ENCODE measurements around the gene SLC16A8.

The SLC16A8 gene

DNA sequence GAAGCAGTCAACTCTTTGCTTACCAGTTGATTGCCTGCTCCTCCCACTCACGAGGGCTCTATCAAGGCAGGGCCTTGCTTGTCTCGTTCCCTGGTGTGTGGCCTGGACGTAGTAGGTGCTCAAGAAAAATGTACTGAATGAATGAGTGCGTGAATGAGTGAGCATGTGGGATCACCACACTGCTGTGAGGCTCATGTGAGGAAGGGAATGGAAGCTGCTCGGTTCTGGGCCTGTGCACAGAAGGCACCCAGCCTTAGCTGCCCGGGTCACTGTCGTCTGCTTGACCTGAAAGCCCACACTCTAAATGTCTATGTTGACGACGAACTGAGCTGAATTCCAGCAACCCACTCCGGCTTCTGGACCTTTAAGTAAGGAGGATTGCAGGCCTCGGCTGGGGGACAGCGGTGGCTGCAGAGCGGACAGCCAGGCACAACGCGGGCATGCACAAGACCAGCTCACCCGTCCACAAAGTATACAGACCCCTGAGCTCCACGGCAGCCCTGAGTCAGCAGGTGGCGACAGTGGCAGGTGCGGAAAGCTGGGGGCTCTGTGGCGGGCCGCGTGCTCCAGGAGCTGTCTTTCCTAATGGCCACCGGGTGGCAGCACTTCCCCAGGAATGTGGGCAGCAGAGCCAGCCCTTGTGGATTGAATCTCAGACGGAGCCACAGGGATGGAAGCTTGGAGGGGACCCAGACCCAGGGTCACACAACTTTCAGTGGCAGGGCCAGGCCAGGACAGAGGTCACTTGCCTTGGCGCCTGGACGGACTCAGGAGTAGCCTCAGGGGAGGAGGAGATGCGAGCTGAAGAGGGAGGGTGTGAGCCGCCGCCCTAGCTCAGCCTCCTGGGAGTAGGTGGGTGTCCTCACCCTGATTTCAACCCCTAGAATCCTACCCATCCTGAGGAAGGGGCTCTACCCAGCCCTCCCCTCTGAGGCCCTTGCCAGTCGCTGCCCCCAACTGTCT, 31.8 kb downstream of the SLC16A8 start:
- DNase-seq (ENCODE audit: low read depth, low spot score): no peak
- CTCF ChIA-PET: interaction anchor here (0.6 to 6.5 kb wide), 74 partner anchors 9 to 1066 kb away, joined by 3 to 79 read pairs (median 4); partner anchors contain the start of genes DMC1 and TOMM22
- POLR2A ChIA-PET: interaction anchor here (1.1 kb wide), 1 partner anchor 187 kb away, joined by 4 read pairs; no protein-coding TSS in a partner anchor

DNA sequence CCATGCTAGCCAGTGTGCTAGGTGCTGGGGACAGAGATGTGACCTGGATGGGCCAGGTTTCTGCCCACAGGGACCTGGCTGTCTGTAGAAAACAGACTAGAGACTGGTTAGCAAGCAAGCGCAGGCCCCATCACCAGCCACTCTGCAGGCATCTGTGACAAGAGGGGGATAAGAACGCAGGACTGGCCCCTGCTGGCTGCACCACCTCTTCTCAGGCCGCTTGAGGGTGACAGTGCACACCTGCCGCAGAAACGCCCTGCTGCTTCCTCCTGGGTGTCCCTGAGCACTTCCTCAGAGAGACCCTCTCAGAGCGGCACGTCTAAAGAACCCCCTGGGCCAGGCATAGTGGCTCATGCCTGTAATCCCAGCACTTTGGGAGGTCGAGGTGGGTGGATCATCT, 32.7 kb downstream of the SLC16A8 start:
- ChIA-PET POLR2A (no interaction called here), CTCF (interaction anchor here (0.8 to 6.5 kb wide), 22 partner anchors 8 to 953 kb away, joined by 3 to 79 read pairs (median 8); partner anchors contain the start of gene DMC1)
- H3K4me3 ChIP-seq (ENCODE audit: low read depth, low read length): no peak overlapping the region
- DNase-seq (ENCODE audit: low read depth, low spot score): no peak
- TF ChIP-seq, protein P1, sequence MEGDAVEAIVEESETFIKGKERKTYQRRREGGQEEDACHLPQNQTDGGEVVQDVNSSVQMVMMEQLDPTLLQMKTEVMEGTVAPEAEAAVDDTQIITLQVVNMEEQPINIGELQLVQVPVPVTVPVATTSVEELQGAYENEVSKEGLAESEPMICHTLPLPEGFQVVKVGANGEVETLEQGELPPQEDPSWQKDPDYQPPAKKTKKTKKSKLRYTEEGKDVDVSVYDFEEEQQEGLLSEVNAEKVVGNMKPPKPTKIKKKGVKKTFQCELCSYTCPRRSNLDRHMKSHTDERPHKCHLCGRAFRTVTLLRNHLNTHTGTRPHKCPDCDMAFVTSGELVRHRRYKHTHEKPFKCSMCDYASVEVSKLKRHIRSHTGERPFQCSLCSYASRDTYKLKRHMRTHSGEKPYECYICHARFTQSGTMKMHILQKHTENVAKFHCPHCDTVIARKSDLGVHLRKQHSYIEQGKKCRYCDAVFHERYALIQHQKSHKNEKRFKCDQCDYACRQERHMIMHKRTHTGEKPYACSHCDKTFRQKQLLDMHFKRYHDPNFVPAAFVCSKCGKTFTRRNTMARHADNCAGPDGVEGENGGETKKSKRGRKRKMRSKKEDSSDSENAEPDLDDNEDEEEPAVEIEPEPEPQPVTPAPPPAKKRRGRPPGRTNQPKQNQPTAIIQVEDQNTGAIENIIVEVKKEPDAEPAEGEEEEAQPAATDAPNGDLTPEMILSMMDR (IDR thresholded peaks at IDR 0.05; ENCODE audit: insufficient read depth, low read length, missing control alignments): no peak

More for the DNA sequence above, 31.8 kb downstream of the SLC16A8 start:
- TF ChIP-seq, protein P1 (IDR thresholded peaks at IDR 0.05; ENCODE audit: insufficient read depth, low read length, missing control alignments): peak; percentile 79
- H3K4me3 ChIP-seq (ENCODE audit: low read depth, low read length): no peak overlapping the region

DNA sequence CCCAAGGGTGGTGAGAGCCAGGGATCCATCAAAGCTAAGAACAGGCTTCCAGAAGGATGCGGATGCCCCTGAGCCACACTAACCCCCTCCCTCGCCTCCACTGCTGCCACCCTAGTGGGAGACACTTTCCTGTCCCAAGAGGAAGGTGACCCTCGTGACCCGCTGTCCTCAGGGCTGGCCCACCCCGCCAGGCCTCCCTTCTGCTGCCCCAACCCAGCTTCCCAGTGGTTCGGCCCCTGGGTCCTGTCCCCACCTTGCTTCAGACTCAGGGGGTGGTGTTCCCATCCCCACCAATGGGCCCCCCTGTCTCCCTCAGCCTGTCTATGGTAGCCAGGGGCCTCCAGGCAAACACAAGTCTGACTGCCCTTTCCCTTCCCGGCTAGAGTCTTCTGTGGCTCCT, 33.3 kb downstream of the SLC16A8 start:
- POLR2A ChIA-PET: no interaction called here
- CTCF ChIA-PET: interaction anchor here (1.0 to 2.6 kb wide), 4 partner anchors 10 to 302 kb away, joined by 3 to 12 read pairs (median 6); no protein-coding TSS in a partner anchor
- TF ChIP-seq, protein P1 (IDR thresholded peaks at IDR 0.05; ENCODE audit: insufficient read depth, low read length, missing control alignments): no peak

DNA sequence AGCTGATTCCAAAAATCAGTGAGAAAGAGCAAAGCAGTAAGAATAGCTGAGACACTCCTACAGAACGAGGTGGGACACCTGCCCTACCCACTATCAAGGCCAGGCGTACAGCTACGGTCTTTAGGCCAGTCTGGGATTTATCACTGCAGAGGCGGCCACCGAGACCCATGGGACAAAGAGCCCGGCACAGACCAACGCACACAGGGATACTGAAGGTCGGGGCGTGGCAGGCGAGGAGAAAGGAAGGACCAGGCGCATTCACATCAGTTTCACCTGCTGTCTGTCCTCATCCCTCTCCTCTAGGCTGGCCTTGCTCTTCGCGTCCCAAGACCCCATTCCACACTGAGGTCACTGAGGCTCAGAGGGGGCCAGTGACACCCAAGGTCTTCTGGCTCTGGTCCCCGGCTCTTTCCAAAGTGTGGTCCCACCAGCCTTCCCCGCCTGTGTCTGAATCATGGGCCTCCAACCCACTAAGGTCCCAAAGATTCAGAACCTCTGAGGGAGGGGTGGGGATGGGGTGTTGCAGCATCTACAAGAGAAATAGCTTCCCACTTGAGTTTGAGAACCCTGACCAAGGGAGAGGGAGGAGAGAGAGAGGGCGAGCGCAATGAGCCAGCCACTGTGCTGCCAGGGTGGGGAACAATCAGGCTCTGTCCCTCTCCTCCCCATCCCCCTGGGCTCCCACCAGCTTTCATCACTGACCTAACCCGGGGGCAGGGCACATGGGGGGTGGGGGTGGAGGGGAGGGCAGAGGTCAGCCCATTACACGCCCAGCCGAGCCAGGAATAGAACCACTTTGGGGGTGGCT, 34.0 kb downstream of the SLC16A8 start:
- no peak for DNase-seq (ENCODE audit: low read depth, low spot score)
- H3K4me3 ChIP-seq (ENCODE audit: low read depth, low read length): no peak overlapping the region
- ChIA-PET CTCF (interaction anchor here (1.0 to 2.6 kb wide), 7 partner anchors 9 to 303 kb away, joined by 3 to 12 read pairs (median 4); no protein-coding TSS in a partner anchor), POLR2A (no interaction called here)
- TF ChIP-seq, protein P1 (IDR thresholded peaks at IDR 0.05; ENCODE audit: insufficient read depth, low read length, missing control alignments): no peak

More for the DNA sequence above, 33.3 kb downstream of the SLC16A8 start:
- H3K4me3 ChIP-seq (ENCODE audit: low read depth, low read length): no peak overlapping the region
- no peak for DNase-seq (ENCODE audit: low read depth, low spot score)

DNA sequence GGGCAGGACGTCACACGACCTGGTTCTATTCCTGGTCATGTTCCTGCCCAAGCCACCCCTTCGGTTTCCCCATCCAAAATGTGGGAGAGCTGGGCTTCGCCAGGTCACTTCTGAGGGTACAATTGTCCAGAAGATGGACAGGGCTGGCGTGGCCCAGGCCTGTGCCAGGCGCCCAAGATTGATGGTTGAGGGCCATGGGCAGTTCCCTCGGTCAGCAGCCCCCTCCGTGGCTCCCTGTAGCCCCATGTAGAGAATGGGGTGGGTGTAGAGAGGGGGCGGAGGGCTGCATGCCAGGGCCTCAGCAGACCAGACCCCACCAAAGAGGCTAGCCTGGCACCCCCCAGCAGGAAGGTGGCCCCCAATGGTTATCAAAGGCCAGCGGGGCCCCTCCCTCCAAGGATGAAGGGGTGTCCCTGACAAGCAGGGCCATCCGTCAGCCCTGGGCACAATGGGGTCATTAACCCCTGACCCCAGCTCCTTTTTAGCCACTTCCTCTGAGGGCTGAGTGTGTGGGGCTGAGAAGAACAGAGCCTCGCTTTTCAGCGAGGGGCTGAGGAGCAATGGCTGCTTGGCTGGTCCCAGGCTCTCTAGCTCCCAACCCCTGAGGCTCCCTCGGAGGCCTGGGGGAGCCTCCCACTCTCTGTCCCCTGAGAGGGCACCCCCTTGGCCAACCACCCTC, 37.8 kb downstream of the SLC16A8 start:
- CTCF ChIA-PET: interaction anchor here (0.5 kb wide), 1 partner anchor 9 kb away, joined by 4 read pairs; no protein-coding TSS in a partner anchor
- no peak for DNase-seq (ENCODE audit: low read depth, low spot score)
- POLR2A ChIA-PET: no interaction called here
- TF ChIP-seq, protein P1 (IDR thresholded peaks at IDR 0.05; ENCODE audit: insufficient read depth, low read length, missing control alignments): no peak
- H3K4me3 ChIP-seq (ENCODE audit: low read depth, low read length): no peak overlapping the region
